Lower leg skin (tissue), 3 donors: ENCODE data around the gene TRIP10.

Source experiments
- CTCF ChIP-seq, 3 donors: fragments of 450-650 bp; IDR thresholded peaks; one replicate each; pipeline ENCODE4 v1.5.1; 2016; ENCODE audit warnings: antibody characterized with exemption in 3 of 3, mild to moderate bottlenecking in 3 of 3, moderate library complexity in 2 of 3
- POLR2A ChIP-seq, 2 donors: fragments of 450-650 bp; IDR thresholded peaks; one replicate each; pipeline ENCODE4 v1.6.1; 2016 to 2017; ENCODE audit warnings: antibody characterized with exemption in 2 of 2, mild to moderate bottlenecking in 1 of 2, moderate library complexity in 1 of 2

- TF ChIP-seq CTCF (IDR thresholded peaks at IDR 0.05) (no peak), POLR2A (IDR thresholded peaks at IDR 0.05) (no peak)
These were observed 35.6 kb downstream of the TRIP10 start for GRCh38 chr19:6774821-6775707.
